DND-41 (cell line): ENCODE data around the gene NXPE3.

Experiments used
- ATAC-seq: fragments of 200-7000 bp; cut with Tn5 transposase; 3 replicates; pipeline ENCODE4 v1.9.1; 2021; ENCODE audit warnings: low read depth; ENCODE audit not compliant: insufficient read depth
- DNase-seq: peaks from one replicate; pipeline ENCODE4 v3.0.0-alpha.2; 2020
- H2AFZ ChIP-seq: 2 replicates; pipeline ENCODE4 v1.6.0; 2012; ENCODE audit warnings: low read depth, low read length
- H3K27ac ChIP-seq: 2 replicates; pipeline ENCODE4 v1.5.1; 2012; ENCODE audit warnings: low read length, inconsistent platforms
- H3K27me3 ChIP-seq: fragments of 200-600 bp; sonication (generic); 2 replicates; pipeline ENCODE4 v1.6.0; 2012; ENCODE audit warnings: low read length, mild to moderate bottlenecking, inconsistent platforms; ENCODE audit not compliant: insufficient read depth, poor library complexity
- H3K36me3 ChIP-seq: 2 replicates; pipeline ENCODE4 v1.5.1; 2012; ENCODE audit warnings: low read length, inconsistent platforms; ENCODE audit not compliant: insufficient read depth
- H3K4me1 ChIP-seq: 2 replicates; pipeline ENCODE4 v1.5.1; 2012; ENCODE audit warnings: mild to moderate bottlenecking, low read length; ENCODE audit not compliant: insufficient read depth
- H3K4me2 ChIP-seq: 2 replicates; pipeline ENCODE4 v1.6.0; 2012; ENCODE audit warnings: mild to moderate bottlenecking, moderate library complexity, low read length, inconsistent platforms; ENCODE audit not compliant: insufficient read depth
- H3K4me3 ChIP-seq, 2 experiments: fragments of 200-600 bp in 1 of 2; shearing (Covaris generic) in 1 of 2; 2 replicates each; pipeline ENCODE4 v1.5.1; 2012 to 2016; ENCODE audit warnings: inconsistent platforms in 2 of 2, low read length in 2 of 2, mild to moderate bottlenecking in 2 of 2, low read depth in 1 of 2, moderate library complexity in 1 of 2
- H3K79me2 ChIP-seq: 2 replicates; pipeline ENCODE4 v1.6.0; 2012; ENCODE audit warnings: low read length, inconsistent platforms; ENCODE audit not compliant: insufficient read depth
- H3K9ac ChIP-seq: 2 replicates; pipeline ENCODE4 v1.6.0; 2012; ENCODE audit warnings: low read depth, mild to moderate bottlenecking, inconsistent platforms, low read length, moderate library complexity
- H3K9me3 ChIP-seq: 2 replicates; pipeline ENCODE4 v1.5.1; 2012; ENCODE audit warnings: low read length, moderate library complexity, mild to moderate bottlenecking, inconsistent platforms; ENCODE audit not compliant: insufficient read depth, severe bottlenecking
- H4K20me1 ChIP-seq: 2 replicates; pipeline ENCODE4 v1.6.0; 2012; ENCODE audit warnings: low read length; ENCODE audit not compliant: insufficient read depth
- CTCF ChIP-seq: IDR thresholded peaks from 2 replicates; pipeline ENCODE4 v1.5.1; 2012; ENCODE audit warnings: borderline replicate concordance, low read length, moderate library complexity, mild to moderate bottlenecking; ENCODE audit not compliant: poor library complexity, severe bottlenecking; ENCODE audit errors: extremely low read depth
- EZH2 ChIP-seq: IDR thresholded peaks from 3 replicates; pipeline ENCODE4 v1.6.1; 2012; ENCODE audit warnings: borderline replicate concordance, low read depth, mild to moderate bottlenecking, moderate library complexity, low read length, inconsistent platforms; ENCODE audit not compliant: severe bottlenecking

Gene NXPE3

GRCh38 chr3:101779822-101780381 lies 891 bp downstream of the NXPE3 start:
- H2AFZ ChIP-seq: peak overlapping the region; percentile 95

GRCh38 chr3:101780661-101781060 lies 1.6 kb downstream of the NXPE3 start:
- Histone ChIP-seq H3K27me3 (no peaks in the 10 kb centered on the region), H3K4me3 (peak overlapping the region in 1 of 2 experiments; percentile 66; a peak in 2 of 4 replicates), H3K9ac (peak overlapping the region; percentile 65; the same call in 1 of the 2 replicates), H3K4me1 (peaks cover 44% of the 10 kb centered on the region), H3K27ac (peak overlapping the region; percentile 16; the same call in 1 of the 2 replicates), H3K9me3 (no peaks in the 10 kb centered on the region), H3K79me2 (peaks cover 28% of the 10 kb centered on the region), H4K20me1 (peaks cover 3% of the 10 kb centered on the region; the same call in 1 of the 2 replicates), H3K4me2 (peak overlapping the region; percentile 78), H3K36me3 (peaks cover 29% of the 10 kb centered on the region), H2AFZ (no peak overlapping the region)
- DNase-seq (no peak), ATAC-seq (no peak)
- TF ChIP-seq CTCF (no peak), EZH2 (no peak)

More at GRCh38 chr3:101779822-101780381, 891 bp downstream of the NXPE3 start:
- Histone ChIP-seq H3K4me2 (peak overlapping the region; percentile 78), H3K36me3 (peaks cover 21% of the 10 kb centered on the region), H3K27me3 (no peaks in the 10 kb centered on the region), H3K4me3 (peak overlapping the region; percentile 63 to 66; a peak in 3 of 4 replicates), H3K4me1 (peaks cover 44% of the 10 kb centered on the region), H3K27ac (peak overlapping the region; percentile 48), H3K9ac (peak overlapping the region; percentile 65), H3K9me3 (no peaks in the 10 kb centered on the region), H3K79me2 (peaks cover 28% of the 10 kb centered on the region), H4K20me1 (peaks cover 3% of the 10 kb centered on the region; the same call in 1 of the 2 replicates)
- DNase-seq: no peak
- ATAC-seq: no peak
- TF ChIP-seq CTCF: no peak
- no peak for TF ChIP-seq EZH2

- H2AFZ ChIP-seq: no peak overlapping the region
- H4K20me1 ChIP-seq: peaks cover 3% of the 10 kb centered on the region; the same call in 1 of the 2 replicates
- no peak overlapping the region for H3K9ac ChIP-seq
- peaks cover 44% of the 10 kb centered on the region for H3K4me1 ChIP-seq
- peak overlapping the region in 1 of 2 experiments; percentile 66; a peak in 1 of 4 replicates for H3K4me3 ChIP-seq
- TF ChIP-seq EZH2: no peak
- TF ChIP-seq CTCF: no peak
- H3K9me3 ChIP-seq: no peaks in the 10 kb centered on the region
- peaks cover 34% of the 10 kb centered on the region for H3K36me3 ChIP-seq
- H3K4me2 ChIP-seq: peak overlapping the region; percentile 78
- H3K27ac ChIP-seq: no peak overlapping the region
- H3K79me2 ChIP-seq: peaks cover 28% of the 10 kb centered on the region
- no peak for ATAC-seq
- DNase-seq: no peak
- no peaks in the 10 kb centered on the region for H3K27me3 ChIP-seq
Measured at GRCh38 chr3:101781166-101781565, 2.2 kb downstream of the NXPE3 start.
